HepG2 (cell line): ENCODE results near the gene KRTAP10-9.

Source experiments
- ATAD3A ChIP-seq: sonication (generic); formaldehyde crosslinking; IDR thresholded peaks from 2 replicates; pipeline ENCODE4 v1.4.0; 2020; ENCODE audit warnings: missing genetic modification reagents
- IRF9 ChIP-seq: sonication (generic); formaldehyde crosslinking; IDR thresholded peaks from 2 replicates; pipeline ENCODE4 v1.8.0; 2022; ENCODE audit warnings: missing genetic modification reagents, mild to moderate bottlenecking, borderline replicate concordance
- JUN ChIP-seq: sonication (generic); formaldehyde crosslinking; IDR thresholded peaks from 2 replicates; pipeline ENCODE4 v1.4.0; 2020; ENCODE audit warnings: mild to moderate bottlenecking, missing genetic modification reagents
- MTF1 ChIP-seq: sonication (generic); formaldehyde crosslinking; IDR thresholded peaks from 2 replicates; pipeline ENCODE4 v1.5.0; 2020; ENCODE audit warnings: missing genetic modification reagents
- POLR2A ChIP-seq, 2 experiments: IDR thresholded peaks; 2 replicates each; pipeline ENCODE4 v1.6.1; 2011; ENCODE audit warnings: low read depth in 2 of 2, low read length in 2 of 2, mild to moderate bottlenecking in 1 of 2, moderate library complexity in 1 of 2; ENCODE audit not compliant: insufficient read depth in 1 of 2
- SETDB1 ChIP-seq: sonication (generic); formaldehyde crosslinking; IDR thresholded peaks from 2 replicates; pipeline ENCODE4 v1.5.1; 2020; ENCODE audit warnings: missing genetic modification reagents, mild to moderate bottlenecking, borderline replicate concordance
- SIN3A ChIP-seq: IDR thresholded peaks from 2 replicates; pipeline ENCODE4 v1.6.1; 2011; ENCODE audit warnings: low read depth, mild to moderate bottlenecking, control low read depth, low read length, borderline replicate concordance
- SUZ12 ChIP-seq: fragments of 150-350 bp; IDR thresholded peaks from 2 replicates; pipeline ENCODE4 v1.6.1; 2014; ENCODE audit warnings: low read depth, low read length
- TFDP1 ChIP-seq: IDR thresholded peaks from 2 replicates; pipeline ENCODE4 v1.6.1; 2016; ENCODE audit warnings: missing compliant biosample characterization, missing genetic modification reagents, borderline replicate concordance
- TF ChIP-seq, protein P1 (sequence below): sonication (generic); formaldehyde crosslinking; IDR thresholded peaks from 2 replicates; pipeline ENCODE4 v1.4.0; 2020; ENCODE audit warnings: missing genetic modification reagents

DNA sequence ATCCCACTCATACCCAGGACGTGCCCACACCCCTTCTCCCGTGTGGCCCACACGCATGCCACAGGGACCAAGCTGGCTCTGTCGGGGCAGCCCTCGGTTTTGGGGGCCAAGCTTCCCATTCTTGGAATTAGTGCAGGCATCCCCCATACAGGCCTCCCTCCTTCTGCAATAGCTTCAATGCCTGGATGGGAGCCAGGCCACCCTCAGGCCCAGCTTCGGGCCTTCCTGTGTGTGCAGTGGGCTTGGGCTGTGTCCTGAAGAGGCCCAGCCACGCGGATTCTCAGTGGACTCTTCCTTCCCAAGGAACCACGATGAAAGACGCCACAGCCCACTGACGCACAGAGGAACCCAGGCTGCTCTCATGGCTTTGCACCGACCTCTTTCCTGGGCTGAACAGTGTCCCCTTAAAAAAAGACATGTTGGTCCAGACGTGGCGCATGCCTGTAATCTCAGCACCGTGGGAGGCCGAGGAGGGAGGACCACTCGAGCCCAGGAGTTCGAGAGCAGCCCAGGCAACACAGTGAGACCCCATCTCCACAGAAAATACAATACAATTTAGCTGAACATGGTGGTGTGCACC, 22.7 kb downstream of the KRTAP10-9 start:
- TF ChIP-seq TFDP1 (CRISPR knock-in tag) (no peak), ATAD3A (no peak), IRF9 (CRISPR knock-in tag) (no peak), POLR2A (IDR thresholded peaks at IDR 0.05; ENCODE audit: insufficient read depth in 1 of 2, low read depth in 2 of 2, low read length in 2 of 2) (no peak), SIN3A (no peak), SUZ12 (no peak), SETDB1 (no peak), JUN (no peak), MTF1 (no peak)
- TF ChIP-seq, protein P1, sequence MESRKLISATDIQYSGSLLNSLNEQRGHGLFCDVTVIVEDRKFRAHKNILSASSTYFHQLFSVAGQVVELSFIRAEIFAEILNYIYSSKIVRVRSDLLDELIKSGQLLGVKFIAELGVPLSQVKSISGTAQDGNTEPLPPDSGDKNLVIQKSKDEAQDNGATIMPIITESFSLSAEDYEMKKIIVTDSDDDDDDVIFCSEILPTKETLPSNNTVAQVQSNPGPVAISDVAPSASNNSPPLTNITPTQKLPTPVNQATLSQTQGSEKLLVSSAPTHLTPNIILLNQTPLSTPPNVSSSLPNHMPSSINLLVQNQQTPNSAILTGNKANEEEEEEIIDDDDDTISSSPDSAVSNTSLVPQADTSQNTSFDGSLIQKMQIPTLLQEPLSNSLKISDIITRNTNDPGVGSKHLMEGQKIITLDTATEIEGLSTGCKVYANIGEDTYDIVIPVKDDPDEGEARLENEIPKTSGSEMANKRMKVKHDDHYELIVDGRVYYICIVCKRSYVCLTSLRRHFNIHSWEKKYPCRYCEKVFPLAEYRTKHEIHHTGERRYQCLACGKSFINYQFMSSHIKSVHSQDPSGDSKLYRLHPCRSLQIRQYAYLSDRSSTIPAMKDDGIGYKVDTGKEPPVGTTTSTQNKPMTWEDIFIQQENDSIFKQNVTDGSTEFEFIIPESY (CRISPR knock-in tag) = no peak
